Activated T-helper 2 cell treated with anti-CD3 and anti-CD28 coated beads, Interferon-gamma antibody, Interleukin-2, Interleukin-4, amounts not matched to agents 10 μg/mL and 5 μg/mL and 100 μg/mL, durations not matched to agents 14 hours and 24 hours and 36 hours (primary cell): ENCODE measurements around the gene LILRA2. TPM values are rescaled to one million over a fixed set of nuclear protein-coding genes. Genes with fewer than 3 reads are reported as not detected.

Experiments used
- DNase-seq: peaks from one replicate; pipeline ENCODE4 v3.0.0; 2021; ENCODE audit warnings: low spot score
- H3K27ac Mint-ChIP-seq: one replicate; pipeline ENCODE4 v1.8.0; 2021; ENCODE audit warnings: mixed read lengths
- H3K27me3 Mint-ChIP-seq: one replicate; pipeline ENCODE4 v1.8.0; 2021; ENCODE audit warnings: low read depth, mixed read lengths
- H3K36me3 Mint-ChIP-seq: one replicate; pipeline ENCODE4 v1.8.0; 2021; ENCODE audit warnings: low read depth, mixed read lengths
- H3K4me1 Mint-ChIP-seq: one replicate; pipeline ENCODE4 v1.8.0; 2021; ENCODE audit warnings: low read depth, mixed read lengths
- H3K4me3 Mint-ChIP-seq: one replicate; pipeline ENCODE4 v1.8.0; 2021; ENCODE audit warnings: low read depth, mild to moderate bottlenecking, moderate library complexity, mixed read lengths
- H3K9me3 Mint-ChIP-seq: one replicate; pipeline ENCODE4 v1.8.0; 2021; ENCODE audit warnings: mixed read lengths
- intact Hi-C: fragments of 100-400 bp; cut with micrococcal nuclease; formaldehyde crosslinking; loops from one replicate; pipeline ENCODE4 v1.15.1; 2023
- total RNA-seq: library from RNA; stranded (reverse); gene quantifications from 2 replicates; pipeline ENCODE4 v1.2.3, GENCODE V29; 2022

The LILRA2 gene
- total RNA-seq = not detected in 2 replicates

DNA sequence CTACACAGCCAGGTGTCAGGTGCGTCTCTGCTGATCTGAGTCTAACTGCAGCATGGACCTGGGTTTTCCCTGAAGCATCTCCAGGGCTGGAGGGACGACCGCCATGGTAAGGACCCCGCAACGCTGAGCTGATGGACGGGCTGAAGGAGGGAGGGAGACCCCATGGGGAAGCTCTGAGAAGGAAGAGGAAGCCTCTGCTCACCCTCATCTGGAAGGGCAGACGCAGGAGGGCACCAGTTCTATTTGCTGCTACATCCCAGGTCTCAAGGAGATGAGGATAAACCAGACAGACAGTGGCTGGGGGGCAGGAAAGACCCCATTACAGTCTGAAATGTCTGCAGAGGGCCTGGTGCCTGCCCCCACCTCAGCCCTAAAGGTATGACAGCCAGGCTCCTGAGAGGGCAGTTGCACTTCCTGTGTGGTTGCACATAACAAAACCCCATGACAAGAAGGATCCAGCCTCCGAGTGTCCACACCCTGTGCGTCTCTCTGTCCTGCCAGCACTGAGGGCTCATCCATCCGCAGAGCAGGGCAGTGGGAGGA lies at the start of gene LILRA2:
LILRA2 (plus strand) TSS at position 461 of the 543 bp plus-strand sequence. CDS start 89 bp downstream, outside the sequence.
- no peaks in the 10 kb centered on the region for H3K36me3 Mint-ChIP-seq
- no peak within 1 kb of the TSS for H3K4me3 Mint-ChIP-seq
- no peaks in the 10 kb centered on the region for H3K9me3 Mint-ChIP-seq
- peaks cover 15% of the 10 kb centered on the region for H3K4me1 Mint-ChIP-seq
- DNase-seq = no peak
- intact Hi-C loops = loop anchor here (5.0 kb wide), 1 partner anchor 186 kb away; no protein-coding TSS in a partner anchor
- H3K27ac Mint-ChIP-seq = no peak within 1 kb of the TSS
- H3K27me3 Mint-ChIP-seq = peaks cover 8% of the 10 kb centered on the region

DNA sequence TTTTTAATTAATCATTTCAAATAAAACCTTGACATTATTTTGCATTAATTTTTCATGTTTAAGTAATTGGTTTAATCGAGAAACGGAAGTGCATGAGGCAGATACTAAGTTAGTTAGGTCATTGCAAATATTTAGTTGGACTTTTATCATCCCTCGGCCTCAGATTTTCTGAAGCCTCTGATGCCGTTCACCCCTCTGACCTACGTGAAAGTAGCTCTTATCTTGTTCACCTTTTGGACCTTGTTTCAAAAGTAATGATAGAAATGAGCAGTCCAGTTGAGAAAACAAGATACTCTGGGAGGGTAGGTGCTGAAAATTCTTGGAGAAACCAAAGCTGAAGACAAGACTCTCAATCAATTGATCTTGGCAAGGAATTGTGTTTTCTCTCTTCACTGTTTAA lies 48.0 kb upstream of the LILRA2 start:
- H3K9me3 Mint-ChIP-seq = peaks cover 10% of the 10 kb centered on the region
- H3K36me3 Mint-ChIP-seq = peaks cover 6% of the 10 kb centered on the region
- intact Hi-C loops = no loop called here
- H3K27ac Mint-ChIP-seq = no peak overlapping the region
- H3K4me1 Mint-ChIP-seq = peaks cover 54% of the 10 kb centered on the region
- no peak for DNase-seq
- no peaks in the 10 kb centered on the region for H3K27me3 Mint-ChIP-seq
- no peak overlapping the region for H3K4me3 Mint-ChIP-seq

DNA sequence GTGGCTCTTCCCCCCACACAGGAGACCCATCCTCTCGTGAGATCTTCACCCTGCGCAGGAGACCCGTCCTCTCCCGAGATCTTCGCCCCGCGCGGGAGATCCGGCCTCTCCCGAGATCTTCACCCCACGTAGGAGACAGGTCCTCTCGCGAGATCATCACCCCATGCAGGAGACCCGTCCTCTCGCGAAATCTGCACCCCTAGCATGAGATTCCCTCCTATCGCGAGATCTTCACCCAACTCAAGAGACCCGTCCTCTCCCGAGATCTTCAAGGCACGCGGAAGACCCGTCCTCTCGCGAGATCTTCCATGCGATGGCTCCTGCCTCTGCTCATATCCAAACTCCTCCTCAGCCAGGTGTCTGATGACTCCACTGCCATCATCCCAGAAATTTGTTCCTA lies 46.6 kb upstream of the LILRA2 start:
- Mint-ChIP-seq H3K9me3 (peaks cover 10% of the 10 kb centered on the region), H3K27ac (no peak overlapping the region), H3K36me3 (peaks cover 6% of the 10 kb centered on the region), H3K27me3 (no peaks in the 10 kb centered on the region), H3K4me1 (peaks cover 48% of the 10 kb centered on the region), H3K4me3 (no peak overlapping the region)
- intact Hi-C loops = no loop called here
- DNase-seq = no peak

DNA sequence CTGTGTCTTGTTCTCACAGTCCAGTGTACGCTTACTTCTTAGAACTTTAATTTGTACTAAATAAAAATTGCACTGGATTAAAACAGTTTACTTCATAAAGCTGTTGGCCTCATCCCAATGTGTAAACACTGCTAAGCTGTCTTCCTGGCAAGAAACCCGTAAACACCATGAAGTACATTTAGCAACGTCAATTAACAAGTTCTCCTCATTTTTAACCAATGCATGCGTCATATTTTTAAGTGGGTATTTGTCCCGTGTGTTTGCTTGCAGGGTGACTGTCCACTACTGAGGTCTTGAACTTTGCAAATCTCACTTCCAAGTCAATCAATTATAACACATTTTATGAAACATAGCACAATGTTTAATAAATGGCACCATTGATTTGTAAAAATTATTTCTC lies 42.7 kb upstream of the LILRA2 start:
- no peak for DNase-seq
- peaks cover 6% of the 10 kb centered on the region for H3K36me3 Mint-ChIP-seq
- peaks cover 51% of the 10 kb centered on the region for H3K4me1 Mint-ChIP-seq
- no peak overlapping the region for H3K27ac Mint-ChIP-seq
- H3K27me3 Mint-ChIP-seq = peaks cover 6% of the 10 kb centered on the region
- intact Hi-C loops = no loop called here
- H3K4me3 Mint-ChIP-seq = no peak overlapping the region
- H3K9me3 Mint-ChIP-seq = peaks cover 6% of the 10 kb centered on the region

DNA sequence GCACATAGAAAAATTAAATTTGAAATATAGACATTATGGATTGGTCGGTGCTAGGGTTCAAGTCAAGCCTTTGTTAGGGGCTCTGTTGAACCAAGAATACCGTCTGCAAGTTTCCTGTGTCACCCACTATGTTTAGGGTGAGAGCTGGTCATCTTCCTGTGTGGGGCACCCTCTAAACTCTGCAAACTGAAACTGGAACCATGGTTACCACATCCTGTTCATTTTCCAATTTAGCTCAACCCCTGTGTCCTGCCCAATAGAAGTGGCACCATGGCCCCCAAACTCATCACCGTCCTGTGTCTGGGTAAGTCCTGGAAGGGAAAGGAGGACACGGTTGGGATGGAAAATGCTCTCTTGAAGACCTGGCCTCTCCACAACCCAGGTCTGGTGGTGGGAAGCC lies 41.1 kb upstream of the LILRA2 start:
- Mint-ChIP-seq H3K4me3 (peak overlapping the region; percentile 67), H3K27ac (peak overlapping the region; percentile 39), H3K9me3 (no peaks in the 10 kb centered on the region), H3K4me1 (peaks cover 58% of the 10 kb centered on the region), H3K36me3 (no peaks in the 10 kb centered on the region), H3K27me3 (peaks cover 6% of the 10 kb centered on the region)
- peak; percentile 30 for DNase-seq
- intact Hi-C loops = loop anchor here (1.0 to 2.0 kb wide), 2 partner anchors 9 to 14 kb away; no protein-coding TSS in a partner anchor

DNA sequence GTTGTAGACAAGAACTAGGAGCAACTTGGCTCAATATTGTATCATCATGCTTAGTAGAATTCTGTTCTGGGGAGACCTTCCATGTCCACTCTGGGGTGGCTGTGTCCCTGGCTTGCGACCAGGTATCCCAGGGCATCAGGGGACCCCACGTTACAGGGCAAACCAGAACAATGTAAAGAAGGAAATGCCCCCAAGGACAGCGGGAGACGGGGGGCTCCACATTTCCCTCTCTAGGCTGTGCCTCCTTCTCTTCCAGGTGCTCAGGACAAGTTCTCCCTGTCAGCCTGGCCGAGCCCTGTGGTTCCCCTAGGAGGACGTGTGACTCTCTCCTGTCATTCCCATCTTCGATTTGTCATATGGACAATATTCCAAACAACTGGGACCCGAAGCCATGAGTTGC lies 40.1 kb upstream of the LILRA2 start:
- DNase-seq = no peak
- no peak overlapping the region for H3K27ac Mint-ChIP-seq
- no peaks in the 10 kb centered on the region for H3K36me3 Mint-ChIP-seq
- H3K9me3 Mint-ChIP-seq = no peaks in the 10 kb centered on the region
- intact Hi-C loops = loop anchor here (2.0 kb wide), 1 partner anchor 15 kb away; no protein-coding TSS in a partner anchor
- H3K27me3 Mint-ChIP-seq = peaks cover 6% of the 10 kb centered on the region
- peaks cover 55% of the 10 kb centered on the region for H3K4me1 Mint-ChIP-seq
- peak overlapping the region; percentile 67 for H3K4me3 Mint-ChIP-seq

GRCh38 chr19:54534156-54534555 lies 39.4 kb upstream of the LILRA2 start:
- peak overlapping the region; percentile 33 for H3K27ac Mint-ChIP-seq
- peaks cover 6% of the 10 kb centered on the region for H3K27me3 Mint-ChIP-seq
- no peak for DNase-seq
- intact Hi-C loops = no loop called here
- H3K4me3 Mint-ChIP-seq = no peak overlapping the region
- peaks cover 51% of the 10 kb centered on the region for H3K4me1 Mint-ChIP-seq
- H3K36me3 Mint-ChIP-seq = no peaks in the 10 kb centered on the region
- no peaks in the 10 kb centered on the region for H3K9me3 Mint-ChIP-seq

DNA sequence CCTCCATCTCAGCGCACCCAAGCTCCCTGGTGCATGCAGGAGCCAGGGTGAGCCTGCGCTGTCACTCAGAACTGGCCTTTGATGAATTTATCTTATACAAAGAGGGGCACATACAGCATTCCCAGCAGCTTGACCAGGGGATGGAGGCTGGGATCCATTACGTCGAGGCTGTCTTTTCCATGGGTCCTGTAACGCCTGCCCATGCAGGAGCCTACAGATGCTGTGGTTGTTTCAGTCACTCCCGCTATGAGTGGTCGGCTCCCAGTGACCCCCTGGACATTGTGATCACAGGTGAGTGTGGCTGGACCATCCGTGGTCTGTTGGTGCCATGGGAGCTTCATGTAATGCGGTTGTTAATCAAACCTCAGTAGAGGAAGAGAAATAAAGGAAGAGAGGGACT lies 38.0 kb upstream of the LILRA2 start:
- Mint-ChIP-seq H3K4me3 (peak overlapping the region; percentile 21), H3K36me3 (no peaks in the 10 kb centered on the region), H3K27ac (no peak overlapping the region), H3K4me1 (peaks cover 48% of the 10 kb centered on the region), H3K9me3 (no peaks in the 10 kb centered on the region), H3K27me3 (peaks cover 6% of the 10 kb centered on the region)
- DNase-seq = no peak
- intact Hi-C loops = no loop called here

- Mint-ChIP-seq H3K36me3 (no peaks in the 10 kb centered on the region), H3K4me3 (no peak overlapping the region), H3K4me1 (peaks cover 47% of the 10 kb centered on the region), H3K9me3 (no peaks in the 10 kb centered on the region), H3K27me3 (peaks cover 6% of the 10 kb centered on the region), H3K27ac (no peak overlapping the region)
- no peak for DNase-seq
- intact Hi-C loops = no loop called here
Measured at GRCh38 chr19:54536956-54537355, 36.6 kb upstream of the LILRA2 start.

DNA sequence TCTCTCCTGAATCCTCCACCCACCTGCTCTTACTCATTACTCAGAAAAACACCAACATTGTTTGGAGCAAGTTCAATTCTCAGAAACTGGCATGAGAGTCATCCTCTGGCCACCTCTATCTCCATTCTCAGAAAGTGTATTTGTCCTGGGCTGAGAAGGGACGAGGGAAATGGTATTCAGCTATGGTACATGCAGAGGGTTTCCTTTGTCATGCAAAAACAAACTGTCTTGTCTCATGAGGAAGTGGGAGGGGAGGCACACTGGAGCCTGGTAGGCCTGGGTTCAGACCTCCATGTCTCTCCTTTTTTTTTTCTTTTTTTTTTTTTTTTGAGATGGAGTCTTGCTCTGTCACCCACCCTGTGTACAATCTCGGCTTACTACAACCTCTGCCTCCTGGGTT lies 31.9 kb upstream of the LILRA2 start:
- no peak overlapping the region for H3K27ac Mint-ChIP-seq
- peaks cover 4% of the 10 kb centered on the region for H3K9me3 Mint-ChIP-seq
- peaks cover 19% of the 10 kb centered on the region for H3K4me1 Mint-ChIP-seq
- DNase-seq = no peak
- intact Hi-C loops = no loop called here
- no peaks in the 10 kb centered on the region for H3K27me3 Mint-ChIP-seq
- H3K4me3 Mint-ChIP-seq = no peak overlapping the region
- peaks cover 4% of the 10 kb centered on the region for H3K36me3 Mint-ChIP-seq

- no peak overlapping the region for H3K4me3 Mint-ChIP-seq
- H3K27me3 Mint-ChIP-seq = peaks cover 2% of the 10 kb centered on the region
- H3K4me1 Mint-ChIP-seq = peaks cover 7% of the 10 kb centered on the region
- no peak for DNase-seq
- H3K36me3 Mint-ChIP-seq = no peaks in the 10 kb centered on the region
- H3K9me3 Mint-ChIP-seq = no peaks in the 10 kb centered on the region
- no peak overlapping the region for H3K27ac Mint-ChIP-seq
- intact Hi-C loops = no loop called here
Measured at GRCh38 chr19:54548806-54549205, 24.8 kb upstream of the LILRA2 start.

- intact Hi-C loops = no loop called here
- no peaks in the 10 kb centered on the region for H3K9me3 Mint-ChIP-seq
- H3K4me1 Mint-ChIP-seq = peaks cover 5% of the 10 kb centered on the region
- DNase-seq = no peak
- no peak overlapping the region for H3K27ac Mint-ChIP-seq
- no peak overlapping the region for H3K4me3 Mint-ChIP-seq
- H3K27me3 Mint-ChIP-seq = peaks cover 2% of the 10 kb centered on the region
- H3K36me3 Mint-ChIP-seq = no peaks in the 10 kb centered on the region
Measured at GRCh38 chr19:54549224-54549623, 24.4 kb upstream of the LILRA2 start.

- intact Hi-C loops = loop anchor here (10.0 kb wide), 1 partner anchor 66 kb away; no protein-coding TSS in a partner anchor
- Mint-ChIP-seq H3K27me3 (peaks cover 2% of the 10 kb centered on the region), H3K27ac (no peak overlapping the region), H3K4me3 (no peak overlapping the region), H3K36me3 (no peaks in the 10 kb centered on the region), H3K4me1 (peaks cover 4% of the 10 kb centered on the region), H3K9me3 (no peaks in the 10 kb centered on the region)
- no peak for DNase-seq
Measured at GRCh38 chr19:54551293-54551692, 22.3 kb upstream of the LILRA2 start.
